Femur (tissue), 1 donor: ENCODE measurements around the gene LHFPL4.

Source experiments
- DNase-seq: peaks from one replicate; pipeline ENCODE4 v3.0.0-alpha.2; 2017

Gene LHFPL4

DNA sequence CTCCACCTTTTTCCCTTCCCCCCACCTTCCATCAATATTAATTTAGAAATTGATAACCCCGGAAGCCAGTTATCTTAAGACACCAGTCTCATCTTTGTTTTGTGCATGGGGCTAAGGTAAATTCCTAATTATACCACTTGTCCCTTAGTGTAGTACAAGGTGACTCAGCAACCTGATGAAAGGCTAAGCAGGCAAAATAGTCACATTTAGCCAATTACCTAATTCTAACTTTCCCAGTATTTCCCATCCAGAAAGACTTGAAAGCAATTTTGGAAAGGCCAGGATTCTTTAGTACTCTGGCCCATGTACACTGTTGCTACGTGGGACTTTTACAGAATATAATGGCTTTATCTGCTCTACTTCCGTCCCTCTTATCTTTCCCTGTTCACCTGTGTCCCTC, 83.6 kb downstream of the LHFPL4 start:
- no peak for DNase-seq

DNA sequence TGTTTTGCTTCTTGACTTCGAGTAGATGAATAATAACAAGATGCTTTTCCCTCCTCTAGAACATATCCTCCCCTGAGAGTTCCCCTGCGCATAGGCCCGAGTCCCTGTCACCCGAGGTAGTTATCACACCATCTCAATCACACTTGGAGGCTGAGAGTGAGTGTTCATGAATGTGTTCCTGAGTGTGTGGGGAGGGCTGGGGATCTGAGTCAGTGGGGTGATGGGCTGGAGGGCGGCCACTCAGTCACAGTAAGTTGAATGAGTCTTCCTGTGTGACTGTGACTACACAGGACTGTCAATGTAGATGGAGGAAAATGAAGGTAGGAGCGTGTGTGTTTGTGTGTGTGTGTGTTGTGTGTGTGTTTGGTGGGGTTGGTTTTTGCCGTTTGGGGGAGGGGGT, 85.2 kb downstream of the LHFPL4 start:
- DNase-seq: no peak

DNA sequence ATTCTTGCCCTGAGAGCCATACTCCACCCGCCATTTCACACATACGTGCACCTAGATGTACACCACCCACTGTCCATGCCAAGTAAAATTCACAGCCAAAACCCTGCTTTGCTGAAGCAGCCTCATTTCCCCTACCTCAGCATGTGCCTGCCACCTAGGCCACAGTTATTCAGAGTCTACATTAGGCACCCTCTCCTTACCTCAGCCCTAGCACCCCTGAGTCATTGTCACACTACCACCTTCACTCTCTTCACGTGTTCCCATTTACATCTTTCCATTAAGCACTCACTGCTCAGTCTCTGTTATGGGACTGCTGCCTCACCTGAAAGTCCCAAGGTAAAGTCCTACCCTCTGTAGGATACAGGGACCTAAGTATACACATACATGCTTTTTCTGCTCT, 86.2 kb downstream of the LHFPL4 start:
- no peak for DNase-seq

DNA sequence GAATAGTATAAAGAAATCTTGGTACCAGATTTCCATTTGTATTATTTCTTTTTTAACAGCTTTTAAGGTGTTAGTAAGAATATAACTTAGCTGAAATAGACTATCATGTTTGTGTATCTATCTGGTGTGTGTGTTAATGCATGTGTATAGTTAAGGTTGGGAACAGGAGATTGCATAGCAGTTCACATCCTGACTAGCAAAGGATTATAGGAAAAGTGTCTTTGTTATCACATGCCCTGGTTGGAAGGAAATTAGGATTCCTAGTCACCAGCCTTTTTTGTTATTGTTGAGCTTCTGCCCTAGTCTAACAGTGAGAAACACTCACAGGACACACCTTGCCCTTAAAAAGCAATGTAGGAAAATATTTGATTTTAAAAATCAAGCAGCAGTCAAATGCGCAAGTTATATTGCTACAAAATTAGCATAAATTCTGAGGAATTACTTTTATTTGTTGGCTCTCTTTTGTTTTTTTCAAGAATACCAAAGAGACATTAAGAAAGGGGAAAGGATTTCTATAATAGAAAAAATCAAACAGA, 98.0 kb downstream of the LHFPL4 start:
- no peak for DNase-seq

DNA sequence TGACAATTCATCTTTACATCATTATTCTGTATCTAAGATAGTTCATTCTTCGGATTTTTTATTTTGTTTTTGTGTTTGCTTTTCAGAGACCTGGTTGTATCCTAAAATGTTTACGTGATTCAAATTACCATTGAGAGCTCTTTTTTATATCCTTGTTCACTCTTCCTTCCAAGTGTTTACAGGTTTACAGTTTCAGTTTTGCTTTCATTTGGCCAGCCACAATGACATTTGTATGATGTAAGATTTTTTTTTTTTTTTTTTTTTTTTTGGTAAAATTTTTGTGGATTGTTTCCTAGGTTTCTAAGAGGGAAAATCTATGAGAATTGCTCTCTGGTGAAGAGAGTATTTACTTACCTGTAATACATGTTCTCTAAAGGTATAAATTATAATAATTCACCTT, 101.2 kb downstream of the LHFPL4 start:
- DNase-seq: no peak

DNA sequence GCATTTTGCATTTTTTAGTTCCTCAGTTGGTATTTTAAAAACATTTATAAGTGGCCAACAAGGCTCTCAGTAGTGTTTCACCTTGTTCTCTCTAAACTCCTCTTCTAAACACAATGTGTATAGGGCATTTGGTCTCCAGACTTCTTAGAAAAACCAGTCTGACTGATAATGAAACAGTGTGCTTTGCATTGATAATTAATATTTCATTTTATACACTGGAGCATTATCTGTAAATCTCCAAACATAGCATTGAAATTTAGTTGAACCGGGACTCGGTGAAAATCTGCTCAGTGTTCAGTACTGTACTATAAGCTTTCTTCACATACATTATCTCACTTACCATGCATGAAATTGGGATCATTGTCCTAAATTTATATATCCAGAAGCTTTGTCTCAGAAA, 102.6 kb downstream of the LHFPL4 start:
- no peak for DNase-seq

DNA sequence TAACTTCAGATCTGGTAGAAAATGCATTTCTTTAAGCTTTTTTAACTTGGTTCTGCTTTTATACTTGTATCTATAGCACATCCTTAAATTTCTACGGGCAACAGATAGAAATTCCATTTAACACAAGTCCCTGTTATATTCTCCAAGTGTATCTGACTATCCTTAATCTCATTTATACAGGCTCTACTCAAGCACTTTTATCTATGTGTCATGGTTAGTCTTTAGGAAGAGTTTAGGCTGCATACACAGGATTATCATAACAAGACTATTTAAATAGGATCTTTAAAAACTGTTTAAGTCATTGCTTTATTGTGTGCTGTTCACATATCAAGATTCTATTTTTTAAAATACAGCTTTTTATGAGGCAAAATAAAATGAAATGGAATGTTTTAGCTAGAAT, 103.5 kb downstream of the LHFPL4 start:
- no peak for DNase-seq

DNA sequence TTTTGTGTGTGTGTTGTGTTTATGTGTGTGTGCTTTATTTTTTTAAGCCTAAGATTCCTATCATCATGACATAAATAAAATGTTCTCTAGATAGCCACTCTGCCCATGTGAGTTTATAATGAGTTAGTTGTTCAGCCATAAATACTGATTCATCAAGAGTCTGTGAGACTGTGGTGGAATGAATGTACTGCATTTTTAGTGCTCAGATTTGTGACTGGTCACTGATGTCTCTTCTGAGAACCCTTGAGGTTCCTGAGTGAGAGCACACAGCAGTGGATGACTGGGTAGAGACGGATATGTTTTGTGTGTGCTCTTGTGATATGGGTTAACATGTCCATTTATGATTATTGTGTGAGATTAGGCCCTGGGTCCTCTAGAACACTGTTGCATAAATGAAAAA, 105.0 kb downstream of the LHFPL4 start:
- no peak for DNase-seq
